SU-DHL-6 (cell line): ENCODE data around the gene PAIP2.

Experiments used
- CTCF ChIP-seq: fragments of 200-600 bp; sonication (generic); IDR thresholded peaks from one replicate; pipeline ENCODE4 v1.5.1; 2017; ENCODE audit warnings: antibody characterized with exemption, mild to moderate bottlenecking, low read length, moderate library complexity; ENCODE audit not compliant: insufficient read depth, poor library complexity, severe bottlenecking
- EZH2phosphoT487 ChIP-seq: fragments of 200-600 bp; sonication (generic), shearing (Covaris generic); conservative IDR thresholded peaks from 2 replicates; pipeline ENCODE4 v1.6.1; 2018; ENCODE audit warnings: mild to moderate bottlenecking, antibody characterized with exemption, low read length, moderate library complexity, mixed read lengths

- TF ChIP-seq CTCF, result no peak
- TF ChIP-seq EZH2phosphoT487, result no peak
Measured at GRCh38 chr5:139371482-139372435, 30.1 kb downstream of the PAIP2 start.
